Measurements from ENCODE around the gene ZBTB20. TPM values are rescaled to one million over a fixed set of nuclear protein-coding genes. Genes with fewer than 3 reads are reported as not detected.

ZBTB20 gene
- total and polyA plus RNA-seq, 2 donors (not counting 1 experiment from before 2014, with no cell fraction given), result 4.0 to 22.5 TPM

DNA sequence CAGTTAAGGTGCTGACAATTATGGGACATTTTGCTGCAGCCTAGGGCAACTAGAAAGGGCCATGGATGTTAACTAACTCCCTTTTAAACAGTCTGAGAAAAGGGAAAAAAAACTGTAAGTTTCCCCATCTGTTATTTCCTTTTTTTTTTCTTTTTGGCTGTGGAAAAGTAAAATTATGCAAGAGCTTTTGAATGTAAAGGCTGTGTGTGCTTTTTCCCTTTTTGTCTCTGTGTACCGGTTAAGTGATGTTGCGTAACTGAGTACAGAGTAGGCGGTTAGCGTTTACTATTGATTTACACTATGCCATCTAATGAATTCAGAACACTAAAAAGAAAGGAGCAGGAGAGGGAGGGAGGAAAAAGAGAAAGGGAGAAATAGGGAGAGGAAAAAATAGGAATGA, 449.7 kb downstream of the ZBTB20 start:
- TF ChIP-seq EZH2 (IDR thresholded peaks at IDR 0.05; ENCODE audit: low read length, missing control alignments), result no peak
- TF ChIP-seq, protein P1, sequence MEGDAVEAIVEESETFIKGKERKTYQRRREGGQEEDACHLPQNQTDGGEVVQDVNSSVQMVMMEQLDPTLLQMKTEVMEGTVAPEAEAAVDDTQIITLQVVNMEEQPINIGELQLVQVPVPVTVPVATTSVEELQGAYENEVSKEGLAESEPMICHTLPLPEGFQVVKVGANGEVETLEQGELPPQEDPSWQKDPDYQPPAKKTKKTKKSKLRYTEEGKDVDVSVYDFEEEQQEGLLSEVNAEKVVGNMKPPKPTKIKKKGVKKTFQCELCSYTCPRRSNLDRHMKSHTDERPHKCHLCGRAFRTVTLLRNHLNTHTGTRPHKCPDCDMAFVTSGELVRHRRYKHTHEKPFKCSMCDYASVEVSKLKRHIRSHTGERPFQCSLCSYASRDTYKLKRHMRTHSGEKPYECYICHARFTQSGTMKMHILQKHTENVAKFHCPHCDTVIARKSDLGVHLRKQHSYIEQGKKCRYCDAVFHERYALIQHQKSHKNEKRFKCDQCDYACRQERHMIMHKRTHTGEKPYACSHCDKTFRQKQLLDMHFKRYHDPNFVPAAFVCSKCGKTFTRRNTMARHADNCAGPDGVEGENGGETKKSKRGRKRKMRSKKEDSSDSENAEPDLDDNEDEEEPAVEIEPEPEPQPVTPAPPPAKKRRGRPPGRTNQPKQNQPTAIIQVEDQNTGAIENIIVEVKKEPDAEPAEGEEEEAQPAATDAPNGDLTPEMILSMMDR (conservative IDR thresholded peaks at IDR 0.05 in 1 of 2, IDR thresholded peaks at IDR 0.05 in 1 of 2; ENCODE audit: low read depth in 1 of 2, low read length in 2 of 2), result no peak
- DNase-seq (ENCODE audit: low read depth in 2 of 2), result peak in 1 of 2 donors; percentile 28
- Histone ChIP-seq H3K79me2 (ENCODE audit: control insufficient read depth, insufficient read depth, low read length) (no peaks in the 10 kb centered on the region), H3K4me2 (ENCODE audit: extremely low read depth, insufficient read depth, low read length) (no peak overlapping the region), H3K27ac (ENCODE audit: insufficient read depth, low read length) (no peak overlapping the region), H3K27me3 (ENCODE audit: control insufficient read depth, insufficient read depth, low read length) (no peaks in the 10 kb centered on the region), H4K20me1 (ENCODE audit: control insufficient read depth, extremely low read depth, insufficient read depth, low read length) (no peaks in the 10 kb centered on the region), H3K9ac (ENCODE audit: insufficient read depth, low read length) (no peak overlapping the region), H3K36me3 (ENCODE audit: control insufficient read depth, insufficient read depth, low read length) (no peaks in the 10 kb centered on the region), H2AFZ (ENCODE audit: low read length) (no peak overlapping the region), H3K4me1 (ENCODE audit: control insufficient read depth, extremely low read depth, insufficient read depth, low read length) (no peaks in the 10 kb centered on the region), H3K4me3 (replicated peaks in 1 of 4; ENCODE audit: control extremely low read depth in 1 of 4, insufficient read depth in 1 of 4, low read depth in 3 of 4, low read length in 4 of 4) (no peak overlapping the region), H3K9me3 (ENCODE audit: control insufficient read depth, insufficient read depth, low read depth, low read length) (no peaks in the 10 kb centered on the region)

DNA sequence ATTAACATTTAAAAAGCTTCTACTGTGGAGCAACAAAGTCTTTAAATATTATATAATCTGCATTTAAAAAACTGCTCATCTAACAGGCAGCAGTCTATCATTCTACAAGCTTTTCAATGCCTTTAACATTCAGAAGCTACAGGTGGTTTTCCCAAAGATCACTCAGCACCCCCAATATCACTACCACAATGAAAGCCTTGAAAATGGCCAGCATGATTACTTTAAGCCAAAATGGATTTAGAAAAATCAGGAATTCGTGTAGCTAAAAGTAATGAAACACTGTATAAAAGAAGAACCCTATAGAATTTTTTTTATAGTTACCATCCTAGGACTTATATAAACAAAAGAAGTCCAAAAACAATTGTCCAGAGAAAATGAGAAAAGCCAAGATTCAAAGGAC, 452.8 kb downstream of the ZBTB20 start:
- H3K4me1 ChIP-seq (ENCODE audit: control insufficient read depth, extremely low read depth, insufficient read depth, low read length), result no peaks in the 10 kb centered on the region
- no peak overlapping the region for H3K9ac ChIP-seq (ENCODE audit: insufficient read depth, low read length)
- no peaks in the 10 kb centered on the region for H3K36me3 ChIP-seq (ENCODE audit: control insufficient read depth, insufficient read depth, low read length)
- no peak for DNase-seq (ENCODE audit: low read depth in 2 of 2)
- H3K4me2 ChIP-seq (ENCODE audit: extremely low read depth, insufficient read depth, low read length), result no peak overlapping the region
- no peak overlapping the region for H2AFZ ChIP-seq (ENCODE audit: low read length)
- TF ChIP-seq EZH2 (IDR thresholded peaks at IDR 0.05; ENCODE audit: low read length, missing control alignments), result no peak
- TF ChIP-seq, protein P1 (conservative IDR thresholded peaks at IDR 0.05 in 1 of 2, IDR thresholded peaks at IDR 0.05 in 1 of 2; ENCODE audit: low read depth in 1 of 2, low read length in 2 of 2), result no peak
- no peak overlapping the region for H3K27ac ChIP-seq (ENCODE audit: insufficient read depth, low read length)
- no peaks in the 10 kb centered on the region for H3K27me3 ChIP-seq (ENCODE audit: control insufficient read depth, insufficient read depth, low read length)
- no peak overlapping the region for H3K4me3 ChIP-seq (replicated peaks in 1 of 4; ENCODE audit: control extremely low read depth in 1 of 4, insufficient read depth in 1 of 4, low read depth in 3 of 4, low read length in 4 of 4)
- H4K20me1 ChIP-seq (ENCODE audit: control insufficient read depth, extremely low read depth, insufficient read depth, low read length), result no peaks in the 10 kb centered on the region
- H3K9me3 ChIP-seq (ENCODE audit: control insufficient read depth, insufficient read depth, low read depth, low read length), result no peaks in the 10 kb centered on the region
- no peaks in the 10 kb centered on the region for H3K79me2 ChIP-seq (ENCODE audit: control insufficient read depth, insufficient read depth, low read length)

DNA sequence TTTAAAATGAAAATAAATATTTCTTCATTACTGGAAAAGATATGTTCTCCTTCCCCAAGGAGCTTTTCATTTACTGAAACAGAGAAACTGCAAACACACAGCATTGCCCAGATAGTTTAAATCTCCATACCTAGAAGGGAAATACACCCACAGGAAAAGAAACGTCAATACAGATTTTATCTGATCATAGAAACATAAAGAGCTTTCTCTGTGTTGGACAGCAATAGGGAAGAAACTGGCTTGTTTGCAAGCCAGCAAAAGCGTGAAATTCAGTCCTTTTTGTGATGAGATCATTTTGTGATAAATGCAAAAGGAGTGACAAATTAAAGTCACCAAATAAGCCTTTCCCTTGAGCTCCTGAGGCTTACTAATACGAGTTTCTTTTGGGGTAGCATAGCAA, 455.2 kb downstream of the ZBTB20 start:
- Histone ChIP-seq H4K20me1 (ENCODE audit: control insufficient read depth, extremely low read depth, insufficient read depth, low read length) (no peaks in the 10 kb centered on the region), H3K4me2 (ENCODE audit: extremely low read depth, insufficient read depth, low read length) (no peak overlapping the region), H2AFZ (ENCODE audit: low read length) (no peak overlapping the region), H3K27ac (ENCODE audit: insufficient read depth, low read length) (no peak overlapping the region), H3K27me3 (ENCODE audit: control insufficient read depth, insufficient read depth, low read length) (no peaks in the 10 kb centered on the region), H3K4me3 (replicated peaks in 1 of 4; ENCODE audit: control extremely low read depth in 1 of 4, insufficient read depth in 1 of 4, low read depth in 3 of 4, low read length in 4 of 4) (no peak overlapping the region), H3K79me2 (ENCODE audit: control insufficient read depth, insufficient read depth, low read length) (no peaks in the 10 kb centered on the region), H3K9me3 (ENCODE audit: control insufficient read depth, insufficient read depth, low read depth, low read length) (no peaks in the 10 kb centered on the region), H3K9ac (ENCODE audit: insufficient read depth, low read length) (no peak overlapping the region), H3K4me1 (ENCODE audit: control insufficient read depth, extremely low read depth, insufficient read depth, low read length) (no peaks in the 10 kb centered on the region), H3K36me3 (ENCODE audit: control insufficient read depth, insufficient read depth, low read length) (no peaks in the 10 kb centered on the region)
- TF ChIP-seq, protein P1 (conservative IDR thresholded peaks at IDR 0.05 in 1 of 2, IDR thresholded peaks at IDR 0.05 in 1 of 2; ENCODE audit: low read depth in 1 of 2, low read length in 2 of 2), result no peak
- TF ChIP-seq EZH2 (IDR thresholded peaks at IDR 0.05; ENCODE audit: low read length, missing control alignments), result no peak
- DNase-seq (ENCODE audit: low read depth in 2 of 2), result no peak
